Activated CD8-positive, alpha-beta memory T cell treated with anti-CD3 and anti-CD28 coated beads, Interleukin-2, amount 50 U/mL, for 48 hours (primary cell): ENCODE measurements around the gene C2orf76.
A peak's percentile ranks its signal among the peaks of the same experiment; 100 is the strongest.

Experiments used
- DNase-seq: peaks from one replicate; pipeline ENCODE4 v3.0.0-alpha.2; 2020

Gene C2orf76

GRCh38 chr2:119261493-119262225 lies 105.0 kb downstream of the C2orf76 start:
- no peak for DNase-seq

GRCh38 chr2:119260646-119261492 lies 105.8 kb downstream of the C2orf76 start:
- no peak for DNase-seq

- no peak for DNase-seq
Measured at GRCh38 chr2:119259296-119259860, 107.3 kb downstream of the C2orf76 start.

GRCh38 chr2:119257198-119257597 lies 109.4 kb downstream of the C2orf76 start:
- peak; percentile 38 for DNase-seq

GRCh38 chr2:119256582-119256921 lies 110.1 kb downstream of the C2orf76 start:
- DNase-seq, result no peak

GRCh38 chr2:119255760-119256581 lies 110.7 kb downstream of the C2orf76 start:
- peak; percentile 3 for DNase-seq

GRCh38 chr2:119254601-119255080 lies 112.0 kb downstream of the C2orf76 start:
- DNase-seq, result peak; percentile 32

- DNase-seq, result peak; percentile 34
Measured at GRCh38 chr2:119253760-119254600, 112.7 kb downstream of the C2orf76 start.

- DNase-seq, result peak; percentile 8
Measured at GRCh38 chr2:119253114-119253702, 113.4 kb downstream of the C2orf76 start.
